CD4-positive, alpha-beta memory T cell (primary cell): ENCODE measurements around the gene SNAP91. TPM values are rescaled to one million over a fixed set of nuclear protein-coding genes. Genes with fewer than 3 reads are reported as not detected.
A peak's percentile ranks its signal among the peaks of the same experiment; 100 is the strongest.
"Not testable (repeated sequence)": the region's sequence is repeated elsewhere in the genome, so short reads cannot be mapped to it uniquely, and the experiment has no call there.

Source experiments
- CTCF ChIA-PET: fragments of 350-600 bp; sonication (Branson Sonifier 250); formaldehyde crosslinking; loops from one replicate; lab custom pipeline; 2021; ENCODE audit warnings: inconsistent platforms; ENCODE audit not compliant: partially characterized antibody; lab: Charles Lee
- POLR2A ChIA-PET: fragments of 350-600 bp; sonication (Branson Sonifier 250); formaldehyde crosslinking; loops from one replicate; lab custom pipeline; 2021; ENCODE audit not compliant: partially characterized antibody; lab: Charles Lee
- DNase-seq, 5 donors: peaks; one replicate each; pipeline versions ENCODE4 v3.0.0 to v3.0.0-alpha.2; 2020 to 2022; ENCODE audit warnings: mixed read lengths in 1 of 5
- H3K27ac ChIP-seq: one replicate; pipeline ENCODE4 v1.7.0; 2013; ENCODE audit warnings: low read depth, low read length
- H3K27me3 ChIP-seq: 2 replicates; pipeline ENCODE4 v1.7.0; 2013; ENCODE audit warnings: mild to moderate bottlenecking, low read length, moderate library complexity; ENCODE audit not compliant: insufficient read depth
- H3K36me3 ChIP-seq: 2 replicates; pipeline ENCODE4 v1.7.0; 2013; ENCODE audit warnings: mild to moderate bottlenecking, low read length, moderate library complexity; ENCODE audit not compliant: insufficient read depth
- H3K4me1 ChIP-seq: 2 replicates; pipeline ENCODE4 v1.7.0; 2013; ENCODE audit warnings: mild to moderate bottlenecking, low read length, moderate library complexity; ENCODE audit not compliant: insufficient read depth
- H3K4me3 ChIP-seq, 2 donors: one replicate each; pipeline ENCODE4 v1.7.0; 2013; ENCODE audit warnings: low read length in 2 of 2, mild to moderate bottlenecking in 1 of 2
- H3K9me3 ChIP-seq, 2 donors: one replicate each; pipeline ENCODE4 v1.7.0; 2013; ENCODE audit warnings: low read length in 2 of 2, control low read depth in 1 of 2; ENCODE audit not compliant: control insufficient read depth in 1 of 2
- H3K27ac Mint-ChIP-seq, 7 donors: one replicate each; pipeline ENCODE4 v1.8.0; 2020 to 2021; ENCODE audit warnings: mixed read lengths in 7 of 7, mild to moderate bottlenecking in 6 of 7, inconsistent platforms in 3 of 7, moderate library complexity in 3 of 7
- H3K27me3 Mint-ChIP-seq, 2 donors: one replicate each; pipeline ENCODE4 v1.8.0; 2020 to 2021; ENCODE audit warnings: mixed read lengths in 2 of 2
- H3K36me3 Mint-ChIP-seq, 2 donors: one replicate each; pipeline ENCODE4 v1.8.0; 2020 to 2021; ENCODE audit warnings: mixed read lengths in 2 of 2, inconsistent platforms in 1 of 2, mild to moderate bottlenecking in 1 of 2
- H3K4me1 Mint-ChIP-seq, 4 donors: one replicate each; pipeline ENCODE4 v1.8.0; 2020 to 2021; ENCODE audit warnings: mixed read lengths in 4 of 4, mild to moderate bottlenecking in 1 of 4
- H3K4me3 Mint-ChIP-seq, 8 donors: one replicate each; pipeline ENCODE4 v1.8.0; 2020 to 2021; ENCODE audit warnings: mixed read lengths in 8 of 8, mild to moderate bottlenecking in 7 of 8, moderate library complexity in 6 of 8, inconsistent platforms in 3 of 8
- H3K9me3 Mint-ChIP-seq, 8 donors: one replicate each; pipeline ENCODE4 v1.8.0; 2020 to 2021; ENCODE audit warnings: mixed read lengths in 8 of 8, mild to moderate bottlenecking in 5 of 8, inconsistent platforms in 3 of 8, moderate library complexity in 1 of 8
- intact Hi-C: fragments of 100-400 bp; cut with micrococcal nuclease; formaldehyde crosslinking; loops from one replicate; pipeline ENCODE4 v1.15.1; 2023
- polyA plus RNA-seq, 2 donors: library from polyadenylated mRNA; unstranded; fragments of 300-500 nt; fragmentation: Illumina TruSeq; gene quantifications; one replicate each; pipeline ENCODE4 v1.2.3, GENCODE V29; 2021
- total RNA-seq, 2 experiments: library from RNA; stranded (reverse); gene quantifications; one replicate each; pipeline ENCODE4 v1.2.3, GENCODE V29; 2021

Gene SNAP91
- total RNA-seq (not detected), polyA plus RNA-seq (not detected)

GRCh38 chr6:83708970-83709747 is at the start of gene SNAP91:
Gene SNAP91, minus strand, starts transcription at chr6:83709101. Its CDS starts 1,174 bp downstream, at chr6:83707927.
- H3K4me3 Mint-ChIP-seq = peak within 1 kb of the TSS in 3 of 8 donors; percentile 40 to 56 (median 45)
- Histone ChIP-seq H3K36me3 (no peaks in the 10 kb centered on the region), H3K27me3 (peaks cover 13% of the 10 kb centered on the region), H3K9me3 (no peaks in the 10 kb centered on the region), H3K27ac (no peak within 1 kb of the TSS), H3K4me3 (no peak within 1 kb of the TSS), H3K4me1 (no peaks in the 10 kb centered on the region)
- ChIA-PET POLR2A (no interaction called here), CTCF (no interaction called here)
- DNase-seq = no peak
- H3K27ac Mint-ChIP-seq = no peak within 1 kb of the TSS
- H3K36me3 Mint-ChIP-seq = no peaks in the 10 kb centered on the region
- peaks cover 3 to 20% (median 10%) of the 10 kb centered on the region in 8 donors for H3K9me3 Mint-ChIP-seq
- H3K4me1 Mint-ChIP-seq = peaks cover 0 to 4% (median 2%) of the 10 kb centered on the region in 4 donors
- H3K27me3 Mint-ChIP-seq = peaks cover 23 to 31% of the 10 kb centered on the region in 2 donors
- intact Hi-C loops = no loop called here

GRCh38 chr6:83758533-83758932 is 49.6 kb upstream of the SNAP91 start:
- POLR2A ChIA-PET = no interaction called here
- CTCF ChIA-PET = no interaction called here
- Histone ChIP-seq H3K9me3 (peaks cover 0 to 8% of the 10 kb centered on the region in 2 donors), H3K36me3 (no peaks in the 10 kb centered on the region), H3K4me1 (no peaks in the 10 kb centered on the region), H3K27ac (no peak overlapping the region), H3K4me3 (no peak overlapping the region), H3K27me3 (no peaks in the 10 kb centered on the region)
- intact Hi-C loops = no loop called here
- H3K27me3 Mint-ChIP-seq = no peaks in the 10 kb centered on the region
- H3K4me3 Mint-ChIP-seq = no peak overlapping the region
- no peaks in the 10 kb centered on the region for H3K36me3 Mint-ChIP-seq
- no peaks in the 10 kb centered on the region for H3K4me1 Mint-ChIP-seq
- no peak overlapping the region for H3K27ac Mint-ChIP-seq
- DNase-seq = no peak
- H3K9me3 Mint-ChIP-seq = peaks cover 0 to 31% (median 20%) of the 10 kb centered on the region in 8 donors

- Mint-ChIP-seq H3K36me3 (no peaks in the 10 kb centered on the region), H3K4me1 (no peaks in the 10 kb centered on the region), H3K4me3 (no peak overlapping the region), H3K9me3 (peaks cover 2 to 31% (median 20%) of the 10 kb centered on the region in 8 donors), H3K27ac (no peak overlapping the region), H3K27me3 (no peaks in the 10 kb centered on the region)
- Histone ChIP-seq H3K9me3 (peaks cover 0 to 8% of the 10 kb centered on the region in 2 donors), H3K36me3 (no peaks in the 10 kb centered on the region), H3K27me3 (no peaks in the 10 kb centered on the region), H3K4me3 (no peak overlapping the region), H3K27ac (no peak overlapping the region), H3K4me1 (no peaks in the 10 kb centered on the region)
- intact Hi-C loops = no loop called here
- no peak for DNase-seq
- ChIA-PET POLR2A (no interaction called here), CTCF (no interaction called here)
Observed at GRCh38 chr6:83757021-83757420, 48.1 kb upstream of the SNAP91 start.

- Mint-ChIP-seq H3K4me1 (no peaks in the 10 kb centered on the region), H3K36me3 (no peaks in the 10 kb centered on the region), H3K9me3 (peaks cover 2 to 31% (median 20%) of the 10 kb centered on the region in 8 donors), H3K27me3 (no peaks in the 10 kb centered on the region), H3K27ac (no peak overlapping the region), H3K4me3 (no peak overlapping the region)
- no peak overlapping the region for H3K4me3 ChIP-seq
- DNase-seq = no peak
- ChIA-PET CTCF (no interaction called here), POLR2A (no interaction called here)
- intact Hi-C loops = no loop called here
- H3K27ac ChIP-seq = no peak overlapping the region
- no peaks in the 10 kb centered on the region for H3K4me1 ChIP-seq
- no peaks in the 10 kb centered on the region for H3K36me3 ChIP-seq
- H3K27me3 ChIP-seq = no peaks in the 10 kb centered on the region
- peaks cover 0 to 8% of the 10 kb centered on the region in 2 donors for H3K9me3 ChIP-seq
Observed at GRCh38 chr6:83756565-83756964, 47.7 kb upstream of the SNAP91 start.

GRCh38 chr6:83752375-83752774 is 43.5 kb upstream of the SNAP91 start:
- H3K27ac ChIP-seq, H3K27me3 ChIP-seq, H3K9me3 ChIP-seq, H3K27me3 Mint-ChIP-seq, H3K4me1 Mint-ChIP-seq, H3K4me3 Mint-ChIP-seq, CTCF ChIA-PET, H3K36me3 ChIP-seq, H3K4me1 ChIP-seq, H3K27ac Mint-ChIP-seq, H3K4me3 ChIP-seq, POLR2A ChIA-PET, intact Hi-C loops, H3K36me3 Mint-ChIP-seq, DNase-seq: not testable (repeated sequence)
- peaks cover 2 to 26% (median 14%) of the 10 kb centered on the region in 8 donors for H3K9me3 Mint-ChIP-seq

- Histone ChIP-seq H3K4me1 (no peaks in the 10 kb centered on the region), H3K27me3 (no peaks in the 10 kb centered on the region), H3K27ac (no peak overlapping the region), H3K4me3 (no peak overlapping the region), H3K36me3 (no peaks in the 10 kb centered on the region), H3K9me3 (no peaks in the 10 kb centered on the region)
- Mint-ChIP-seq H3K27me3 (no peaks in the 10 kb centered on the region), H3K4me3 (no peak overlapping the region), H3K9me3 (peaks cover 0 to 20% (median 5%) of the 10 kb centered on the region in 8 donors), H3K36me3 (no peaks in the 10 kb centered on the region), H3K4me1 (no peaks in the 10 kb centered on the region), H3K27ac (no peak overlapping the region)
- POLR2A ChIA-PET = no interaction called here
- no peak for DNase-seq
- CTCF ChIA-PET = no interaction called here
- intact Hi-C loops = no loop called here
Observed at GRCh38 chr6:83741089-83741488, 32.2 kb upstream of the SNAP91 start.

GRCh38 chr6:83735461-83735860 is 26.6 kb upstream of the SNAP91 start:
- no peak overlapping the region for H3K4me3 ChIP-seq
- H3K27me3 ChIP-seq = no peaks in the 10 kb centered on the region
- intact Hi-C loops = no loop called here
- Mint-ChIP-seq H3K27ac (no peak overlapping the region), H3K36me3 (no peaks in the 10 kb centered on the region), H3K4me1 (no peaks in the 10 kb centered on the region), H3K4me3 (no peak overlapping the region), H3K9me3 (peaks cover 0 to 12% (median under 1%) of the 10 kb centered on the region in 8 donors), H3K27me3 (no peaks in the 10 kb centered on the region)
- CTCF ChIA-PET = no interaction called here
- no peak overlapping the region for H3K27ac ChIP-seq
- no peaks in the 10 kb centered on the region for H3K9me3 ChIP-seq
- no peaks in the 10 kb centered on the region for H3K4me1 ChIP-seq
- POLR2A ChIA-PET = no interaction called here
- no peak for DNase-seq
- H3K36me3 ChIP-seq = no peaks in the 10 kb centered on the region
